ENCODE results near the gene ESR1.

- TF ChIP-seq CTCF (conservative IDR thresholded peaks at IDR 0.05 in 1 of 2, IDR thresholded peaks at IDR 0.05 in 1 of 2; ENCODE audit: low read depth in 1 of 2, low read length in 2 of 2) = no peak
- peak; percentile 60 for TF ChIP-seq EZH2 (IDR thresholded peaks at IDR 0.05; ENCODE audit: low read length, missing control alignments)
Observed at GRCh38 chr6:151807513-151808370, at the start of gene ESR1.

All from fibroblast of lung (primary cell).